NCI-H187 treated with DMSO at 0.1 percent for 48 hours (cell line): ENCODE results near the gene CDKN1C.
A peak's percentile ranks its signal among the peaks of the same experiment; 100 is the strongest.

Source experiments
- DNase-seq: peaks from one replicate; lab custom pipeline; 2025; lab: John Stamatoyannopoulos, UW

Gene CDKN1C

DNA sequence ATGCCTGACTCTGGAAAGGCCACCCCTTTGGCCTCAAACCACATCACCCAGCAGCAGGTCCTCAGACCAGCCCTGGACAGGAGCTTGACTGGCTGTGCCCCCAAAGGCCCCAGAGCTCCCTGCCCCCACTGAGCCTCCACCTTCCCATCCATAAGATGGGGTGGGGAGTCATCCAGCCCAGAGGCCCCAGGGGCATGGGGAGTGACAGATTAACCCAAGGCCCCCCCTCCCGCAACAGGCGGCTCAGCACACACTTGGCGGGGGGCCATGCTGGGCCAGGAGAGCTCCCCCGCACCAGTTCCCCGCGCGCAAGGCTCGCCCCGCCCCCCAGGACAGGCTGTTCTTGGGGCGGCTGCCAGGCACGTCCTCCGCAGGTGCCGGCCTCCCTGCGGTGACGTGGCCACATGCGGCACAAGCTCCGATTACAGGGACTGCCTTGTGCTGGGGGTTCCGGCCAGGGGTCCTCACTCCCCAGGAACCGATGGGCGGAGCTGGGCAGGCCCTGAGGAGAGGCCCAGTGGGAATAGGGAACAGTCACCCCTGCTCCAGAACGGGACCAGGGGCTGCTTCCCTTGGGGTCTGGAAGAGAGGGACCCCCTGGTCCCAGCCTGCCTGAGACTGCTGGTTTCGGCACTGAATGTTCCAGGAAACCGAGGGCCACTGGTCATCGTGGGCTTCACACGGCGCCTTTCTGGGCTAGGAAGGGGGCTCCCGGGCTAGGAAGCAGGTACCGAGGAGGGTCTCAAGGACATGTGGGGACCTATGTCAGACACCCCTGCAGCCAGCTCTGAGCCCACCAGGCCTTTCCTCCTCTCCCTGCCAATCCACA, 5.1 kb upstream of the CDKN1C start:
- DNase-seq = no peak

DNA sequence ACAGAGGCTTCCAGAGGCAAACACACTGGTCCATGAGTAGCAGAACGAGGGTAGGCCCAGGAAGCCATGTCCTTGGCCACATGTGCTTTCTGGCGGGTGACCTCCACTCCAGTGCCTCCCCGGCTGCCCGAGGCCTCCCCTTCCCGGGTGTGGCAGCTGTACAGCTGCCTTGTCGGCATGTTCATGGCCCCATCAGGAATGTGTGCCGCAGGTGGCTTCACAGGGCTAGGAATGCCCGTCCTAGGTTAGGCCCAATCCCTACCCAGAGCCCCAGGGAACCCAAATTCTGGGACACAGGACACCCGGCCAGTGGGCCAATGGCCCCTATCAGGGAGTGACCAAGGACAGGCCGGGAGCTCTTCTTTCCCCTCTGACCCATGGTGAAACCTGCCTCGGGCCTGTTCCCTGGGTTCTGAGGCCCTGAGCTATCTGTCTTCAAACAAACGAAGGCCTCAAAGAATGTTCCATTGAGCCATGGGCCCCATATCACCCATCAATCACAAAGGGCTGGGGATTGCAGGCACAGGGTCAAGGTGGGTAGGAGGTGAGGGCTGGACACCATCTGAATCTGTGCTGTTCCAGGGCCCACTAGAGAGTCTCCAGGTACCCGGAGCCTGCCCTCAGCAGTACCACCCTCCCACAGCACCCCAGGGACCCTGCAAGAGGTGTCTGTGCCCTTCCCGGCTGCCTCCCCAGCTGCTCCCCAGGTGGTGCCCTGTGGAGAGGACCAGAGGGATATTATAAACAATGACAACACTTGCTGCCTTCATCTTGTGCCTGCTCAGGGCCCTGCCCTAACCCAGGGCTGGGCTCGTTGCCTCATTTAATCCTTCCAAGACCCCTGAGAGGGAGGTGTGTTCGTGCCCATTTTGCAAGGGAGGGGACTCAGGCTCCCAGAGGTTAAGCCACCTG, 4.0 kb upstream of the CDKN1C start:
- DNase-seq = no peak

DNA sequence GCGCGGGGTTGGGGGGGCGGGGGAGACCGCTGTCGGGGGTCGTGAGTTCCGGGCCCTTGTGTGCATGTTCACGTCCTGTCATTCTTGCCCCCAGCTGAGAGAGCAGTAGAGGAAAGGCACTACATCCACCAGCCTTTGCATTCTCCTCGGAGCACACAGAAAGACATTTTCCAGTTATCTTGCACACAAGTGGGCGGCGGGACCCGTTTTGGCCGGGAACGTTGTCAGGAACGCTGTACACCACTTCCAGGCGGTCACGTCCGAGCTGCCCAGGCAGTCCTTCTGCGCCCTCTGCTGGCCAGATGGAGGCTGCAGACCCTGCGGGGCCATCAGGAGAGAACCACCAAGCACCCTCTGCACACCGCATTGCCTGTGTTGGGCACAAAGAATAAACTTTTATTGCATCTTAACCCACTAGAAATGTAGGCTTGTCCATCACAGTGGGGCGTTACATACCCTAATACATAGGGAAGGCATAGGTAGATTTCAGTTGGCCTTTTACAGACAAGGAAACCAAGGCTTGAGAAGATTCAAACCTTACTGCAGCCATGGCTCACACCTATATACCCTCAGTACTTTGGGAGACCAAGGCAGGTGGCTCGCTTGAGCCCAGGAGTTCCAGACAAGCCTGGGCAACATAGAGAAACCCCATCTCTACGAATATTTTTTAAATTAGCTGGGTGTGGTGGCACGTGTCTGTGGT, 2.8 kb upstream of the CDKN1C start:
- peak; percentile 11 for DNase-seq

DNA sequence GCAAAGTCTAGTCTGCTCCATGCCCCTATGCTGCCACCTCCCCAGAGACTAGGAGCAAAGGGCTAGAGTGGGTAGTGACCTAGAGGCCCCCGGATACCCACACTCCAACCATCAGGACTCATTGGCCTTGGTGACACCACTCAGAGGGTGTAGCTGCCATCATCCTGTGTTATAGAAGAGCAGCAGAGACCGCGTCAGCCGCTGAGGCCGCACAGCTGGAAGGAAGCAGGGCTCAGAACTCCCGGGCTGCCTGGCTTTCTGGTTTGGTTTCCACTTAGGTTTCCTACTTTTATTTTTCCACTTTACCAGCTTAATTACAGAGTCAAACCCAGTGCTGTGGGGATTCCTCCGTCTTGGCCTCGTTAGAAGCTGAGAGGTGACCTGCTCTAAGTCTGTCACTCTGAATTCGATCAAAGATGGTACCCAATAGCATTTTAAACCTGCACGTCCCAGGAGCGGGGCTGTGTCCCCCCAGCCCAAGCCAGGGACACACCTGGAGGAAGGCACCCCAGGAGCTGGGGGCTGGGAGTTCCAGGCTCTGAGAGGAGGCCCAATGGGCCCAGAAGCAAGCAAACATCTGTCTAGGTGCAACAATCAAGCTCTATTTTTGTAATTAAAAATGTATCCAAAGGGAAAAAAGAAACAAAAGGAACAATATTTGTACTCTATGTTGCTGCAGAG, 2.1 kb upstream of the CDKN1C start:
- DNase-seq = no peak

DNA sequence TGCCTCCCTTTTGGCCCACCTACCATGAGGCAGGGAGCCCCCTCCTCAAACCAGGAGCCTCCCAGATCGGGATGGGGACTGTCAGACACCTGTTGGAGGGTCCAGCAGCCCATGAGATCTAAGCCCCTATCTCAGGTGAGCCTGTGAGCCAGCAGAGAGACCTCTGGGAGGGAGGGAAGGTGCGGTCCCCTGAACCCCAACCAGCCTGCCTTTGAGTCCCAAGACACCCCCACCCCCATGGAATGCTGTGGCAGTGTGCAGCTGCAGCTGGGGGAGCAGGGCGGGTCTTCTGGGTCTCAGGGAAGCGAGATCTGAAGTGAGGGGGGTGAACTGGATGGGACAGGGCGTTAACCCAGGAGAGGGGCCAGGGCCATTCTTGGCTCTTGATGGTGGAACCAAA, 1.4 kb upstream of the CDKN1C start:
- no peak for DNase-seq

DNA sequence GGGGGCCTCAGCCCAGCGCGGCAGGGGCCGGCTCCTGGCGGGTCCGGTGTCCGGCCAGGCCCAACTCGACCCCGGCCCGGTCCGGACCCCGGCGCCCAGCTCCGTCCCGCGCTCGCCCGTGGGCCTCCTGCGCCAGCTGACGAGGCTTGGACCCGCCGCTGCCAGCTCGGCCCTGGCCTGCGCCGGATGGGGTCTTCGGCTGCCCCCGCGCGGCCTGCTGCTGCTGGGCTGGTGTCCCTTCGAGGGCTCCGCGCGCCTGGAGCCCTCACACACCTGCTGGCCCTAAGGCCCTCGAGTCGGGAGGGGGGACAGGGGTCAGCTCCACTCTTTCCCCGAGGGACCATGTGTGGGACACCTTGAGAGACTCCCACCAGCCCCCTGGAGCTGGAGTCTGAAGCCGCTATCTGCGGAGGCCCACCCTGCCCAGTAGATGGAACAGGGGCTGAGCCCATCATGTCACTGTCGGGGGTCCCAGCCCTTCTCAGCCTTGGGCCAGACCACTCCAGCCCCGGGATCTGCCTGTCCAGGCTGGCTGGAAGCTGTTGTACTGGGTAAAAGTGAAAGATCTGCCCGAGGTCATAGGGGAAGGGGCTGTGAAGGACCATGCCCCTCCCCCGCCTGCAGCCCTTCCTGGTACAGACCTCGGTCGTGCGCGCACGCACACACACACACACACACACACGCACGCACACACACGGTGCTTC, 768 bp upstream of the CDKN1C start:
- DNase-seq = no peak

DNA sequence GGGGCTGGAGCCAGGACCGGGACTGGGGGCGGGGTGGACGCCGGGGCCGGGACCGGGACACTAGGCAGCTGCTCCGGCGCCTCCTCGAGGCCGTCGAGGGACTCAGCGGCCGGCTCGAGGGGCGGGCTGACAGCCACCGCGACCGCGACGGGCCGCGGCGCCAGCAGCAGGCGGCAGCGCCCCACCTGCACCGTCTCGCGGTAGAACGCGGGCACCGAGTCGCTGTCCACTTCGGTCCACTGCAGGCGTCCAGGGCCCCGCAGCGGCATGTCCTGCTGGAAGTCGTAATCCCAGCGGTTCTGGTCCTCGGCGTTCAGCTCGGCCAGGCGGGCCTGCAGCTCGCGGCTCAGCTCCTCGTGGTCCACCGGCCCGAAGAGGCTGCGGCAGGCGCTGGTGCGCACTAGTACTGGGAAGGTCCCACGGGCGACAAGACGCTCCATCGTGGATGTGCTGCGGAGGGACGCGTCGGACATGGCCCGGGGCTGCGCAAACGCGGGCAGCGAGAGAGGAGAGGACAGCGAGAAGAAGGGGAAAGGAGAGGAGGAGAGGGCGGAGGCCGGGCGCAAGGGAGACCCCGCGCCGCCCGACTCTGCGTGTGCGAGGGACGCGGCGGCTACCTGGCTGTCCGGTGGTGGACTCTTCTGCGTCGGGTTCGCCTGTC, 428 bp downstream of the CDKN1C start:
- no peak for DNase-seq

DNA sequence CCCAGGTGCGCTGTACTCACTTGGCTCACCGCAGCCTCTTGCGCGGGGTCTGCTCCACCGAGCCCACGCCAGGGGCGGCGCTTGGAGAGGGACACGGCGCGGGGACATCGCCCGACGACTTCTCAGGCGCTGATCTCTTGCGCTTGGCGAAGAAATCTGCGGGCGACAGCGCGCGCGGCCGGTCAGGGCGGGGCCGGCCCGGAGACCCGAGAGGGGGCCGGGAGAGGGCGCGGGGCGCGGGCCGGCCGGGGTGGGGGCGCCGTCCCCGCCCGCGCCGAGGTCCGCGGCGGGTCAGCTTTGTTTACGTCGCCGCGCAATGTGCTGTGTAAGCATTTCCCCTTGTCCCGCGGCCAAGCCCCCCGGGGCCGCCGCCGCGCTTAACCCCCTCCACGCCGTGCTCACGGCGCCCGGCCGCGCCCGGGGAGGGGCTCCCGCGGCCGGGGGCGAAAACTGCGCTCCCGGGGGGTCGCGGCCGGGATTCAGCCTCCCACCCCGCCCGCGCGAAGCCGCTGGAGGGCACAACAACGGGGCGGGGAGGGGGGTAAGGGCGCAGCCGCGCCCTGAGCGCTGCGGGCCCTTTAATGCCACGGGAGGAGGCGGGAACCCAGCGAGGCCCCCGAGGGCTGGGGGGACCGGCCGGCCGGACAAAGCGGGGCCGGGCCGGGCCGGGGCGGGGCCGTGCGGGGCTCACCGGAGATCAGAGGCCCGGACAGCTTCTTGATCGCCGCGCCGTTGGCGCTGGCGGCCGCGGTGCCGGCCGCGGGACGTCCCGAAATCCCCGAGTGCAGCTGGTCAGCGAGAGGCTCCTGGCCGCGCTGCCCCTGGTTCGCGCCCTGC, 1.4 kb downstream of the CDKN1C start:
- no peak for DNase-seq

DNA sequence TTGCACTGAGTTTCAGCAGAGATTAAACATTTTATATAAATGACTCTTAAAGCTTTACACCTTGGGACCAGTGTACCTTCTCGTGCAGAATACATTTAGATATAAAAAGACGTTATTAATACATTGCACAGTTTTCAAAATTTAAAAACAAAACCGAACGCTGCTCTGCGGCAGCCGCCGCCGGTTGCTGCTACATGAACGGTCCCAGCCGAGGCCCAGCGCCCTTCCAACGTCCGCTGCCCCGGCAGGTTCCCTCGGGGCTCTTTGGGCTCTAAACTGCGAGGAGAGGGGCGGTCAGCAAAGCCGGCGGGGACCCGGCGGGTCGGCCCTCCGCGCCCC, 2.0 kb downstream of the CDKN1C start:
- DNase-seq = no peak

DNA sequence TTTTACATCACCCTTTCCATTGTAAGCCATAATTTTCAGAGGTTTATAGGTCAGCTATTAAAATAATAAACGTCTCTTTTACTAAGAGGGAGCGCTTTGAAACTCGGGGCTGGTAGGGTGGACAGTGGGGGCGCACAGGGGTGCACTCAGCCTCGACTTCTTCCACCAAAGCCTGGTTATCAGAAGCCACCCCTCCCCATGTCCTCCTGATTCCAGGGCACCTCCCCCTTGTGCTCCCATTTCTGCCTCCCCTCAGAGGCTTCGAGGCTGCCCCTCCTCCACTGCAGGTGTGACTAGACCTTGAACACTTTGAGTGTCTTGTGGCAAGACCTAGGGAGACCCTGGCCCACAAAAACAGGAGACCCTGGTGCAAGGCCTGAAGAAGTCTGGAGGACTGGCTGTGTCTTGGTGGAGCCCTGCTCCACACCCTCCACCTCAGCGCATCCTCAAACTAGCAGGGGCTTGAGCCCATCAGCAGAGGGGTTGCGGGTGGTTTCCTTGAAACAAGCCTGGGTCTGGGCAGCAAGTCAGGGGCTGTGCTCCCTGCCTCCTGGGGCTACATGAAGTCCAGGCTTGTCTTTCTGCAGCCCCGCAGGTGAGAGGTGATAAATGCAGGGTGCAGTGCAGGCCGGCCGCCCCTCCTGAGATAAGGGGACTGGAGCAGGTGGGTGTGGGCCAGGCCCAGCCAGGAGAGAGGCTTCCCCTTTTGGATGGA, 3.0 kb downstream of the CDKN1C start:
- DNase-seq = no peak

DNA sequence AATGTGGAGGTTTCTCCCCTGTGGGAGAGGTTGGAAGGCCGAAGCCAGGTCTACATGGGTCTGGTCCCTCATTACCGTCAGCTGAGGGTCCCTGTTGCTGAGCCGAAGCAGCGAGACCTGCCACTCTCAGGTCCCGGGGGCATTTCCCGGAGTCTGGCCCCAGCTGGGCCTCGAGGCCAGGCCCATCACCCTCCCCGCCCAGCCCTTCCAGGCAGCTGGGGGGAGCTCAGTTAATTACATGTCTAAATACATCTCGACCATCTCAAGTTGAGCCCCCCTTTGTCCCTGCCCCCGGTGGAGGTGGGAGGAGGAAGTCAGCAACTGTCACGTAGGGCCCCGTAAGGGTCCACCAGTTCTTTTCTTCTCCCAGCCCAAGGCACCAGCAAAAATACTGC, 3.6 kb downstream of the CDKN1C start:
- DNase-seq = no peak

DNA sequence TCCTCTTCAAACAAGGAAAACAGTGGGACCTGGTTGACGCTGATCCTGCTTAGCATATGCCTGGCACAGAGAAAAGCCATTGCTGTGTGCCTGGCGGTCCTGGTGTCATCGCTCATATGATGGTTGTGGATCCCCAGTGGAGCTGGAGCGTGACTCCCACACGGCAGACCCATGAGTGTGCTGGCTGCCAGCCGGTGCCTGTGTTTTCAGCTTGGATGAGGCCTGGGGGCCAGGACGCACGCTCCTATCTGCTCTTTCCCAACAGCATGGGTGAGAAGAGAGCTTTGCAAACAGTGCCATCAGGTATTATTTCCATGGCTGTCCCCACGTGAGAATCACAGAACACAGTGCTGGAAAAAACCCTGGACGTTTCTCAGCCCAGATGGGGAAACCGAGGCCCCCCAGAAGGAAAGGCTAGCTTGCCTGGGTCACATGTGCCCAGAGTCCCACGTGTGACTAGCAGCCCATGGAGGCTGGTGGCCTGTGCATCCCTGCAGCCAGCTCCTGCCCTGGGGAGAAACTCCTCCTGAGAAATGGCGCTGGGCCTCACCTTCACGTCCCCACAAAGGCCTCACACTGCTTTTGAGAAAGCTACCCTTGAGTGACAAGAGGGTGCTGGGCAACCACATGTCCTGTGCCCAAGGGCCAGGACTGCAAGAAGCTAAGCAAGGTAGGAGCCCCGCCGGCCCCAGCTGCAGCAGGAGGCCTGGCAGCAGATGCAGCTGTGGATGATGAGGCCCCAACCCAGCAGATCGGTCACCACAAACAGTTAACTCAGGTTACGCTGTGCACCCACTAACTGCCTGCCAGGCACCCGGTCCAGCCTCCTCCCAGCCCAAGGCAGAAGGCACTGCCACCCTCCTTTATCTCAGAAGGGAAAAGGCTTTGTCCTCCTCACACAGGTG, 4.2 kb downstream of the CDKN1C start:
- no peak for DNase-seq

DNA sequence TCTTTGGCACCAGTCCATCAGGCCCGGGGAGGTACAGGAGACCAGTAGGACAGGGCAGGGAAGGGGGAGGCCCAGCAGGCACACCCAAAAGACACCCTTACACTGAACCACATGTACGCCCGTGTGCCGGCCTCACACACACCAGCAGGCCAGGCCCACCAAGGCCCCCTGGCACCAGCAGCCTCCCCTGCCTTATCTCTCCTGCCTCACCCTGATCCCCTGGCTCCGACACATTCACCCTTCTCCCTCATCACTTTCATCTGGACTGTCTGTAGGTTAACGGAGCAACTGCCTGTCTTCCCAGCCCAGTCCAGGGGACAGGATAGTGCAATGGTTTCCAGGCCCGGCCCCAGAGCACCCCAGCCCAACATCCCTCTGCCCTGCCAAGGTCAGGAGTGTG, 4.9 kb downstream of the CDKN1C start:
- DNase-seq = no peak

DNA sequence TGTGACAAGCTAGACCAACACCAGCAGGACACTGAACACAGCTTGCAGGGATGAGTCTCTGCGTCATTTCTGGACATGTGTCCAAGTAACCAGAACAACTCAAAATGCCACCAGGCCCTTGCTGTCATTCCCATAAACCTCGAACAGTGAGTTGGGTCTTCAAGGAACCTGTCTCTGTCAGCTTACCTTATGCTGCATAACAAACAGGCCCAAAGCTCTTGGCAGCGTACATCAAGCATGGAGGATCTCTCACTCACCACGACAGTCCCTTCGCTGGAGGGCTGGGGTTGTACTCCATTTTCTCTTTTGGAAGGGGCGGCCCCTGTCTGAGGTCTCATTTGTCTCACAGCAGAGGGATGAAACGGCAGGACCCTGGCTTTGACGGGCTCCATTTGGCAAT, 6.8 kb downstream of the CDKN1C start:
- no peak for DNase-seq

DNA sequence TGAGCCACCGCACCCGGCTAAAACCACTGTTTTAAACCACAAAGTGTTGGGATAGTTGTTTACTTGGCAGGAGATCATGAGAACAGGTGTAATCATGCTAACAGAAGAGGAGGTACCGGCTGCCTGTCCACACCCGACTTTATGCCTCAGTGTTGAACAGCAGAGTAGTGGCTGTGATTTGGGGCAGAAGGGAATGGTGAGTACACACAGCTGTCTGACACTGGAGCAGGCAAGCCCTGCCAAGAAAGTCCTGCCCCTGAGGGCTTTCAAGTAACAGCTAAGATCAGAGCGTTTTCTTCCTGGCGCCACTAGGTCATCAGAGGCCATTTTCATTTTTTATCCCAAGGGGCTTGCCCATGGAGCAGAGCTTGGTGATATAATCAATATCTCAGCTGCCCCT, 8.1 kb downstream of the CDKN1C start:
- no peak for DNase-seq

DNA sequence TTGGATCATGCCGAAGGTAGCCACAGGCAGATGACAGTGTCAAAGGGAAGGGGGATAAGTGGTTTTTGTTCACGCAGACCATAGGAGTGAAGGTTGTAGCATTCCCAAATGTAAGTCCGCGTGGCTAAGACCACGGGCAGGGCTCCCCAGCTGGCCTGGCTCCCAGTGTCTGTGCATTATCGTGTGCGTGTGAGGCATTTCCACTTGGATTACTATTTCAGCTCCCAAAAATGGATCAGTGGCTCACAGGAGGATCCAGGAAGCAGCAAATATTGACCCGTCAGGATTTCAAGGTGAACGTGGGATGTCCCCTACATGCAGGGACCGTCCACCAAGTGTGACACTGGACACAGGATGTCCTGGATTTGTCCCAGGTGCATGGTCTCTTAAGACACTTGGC, 10.6 kb downstream of the CDKN1C start:
- DNase-seq = no peak

DNA sequence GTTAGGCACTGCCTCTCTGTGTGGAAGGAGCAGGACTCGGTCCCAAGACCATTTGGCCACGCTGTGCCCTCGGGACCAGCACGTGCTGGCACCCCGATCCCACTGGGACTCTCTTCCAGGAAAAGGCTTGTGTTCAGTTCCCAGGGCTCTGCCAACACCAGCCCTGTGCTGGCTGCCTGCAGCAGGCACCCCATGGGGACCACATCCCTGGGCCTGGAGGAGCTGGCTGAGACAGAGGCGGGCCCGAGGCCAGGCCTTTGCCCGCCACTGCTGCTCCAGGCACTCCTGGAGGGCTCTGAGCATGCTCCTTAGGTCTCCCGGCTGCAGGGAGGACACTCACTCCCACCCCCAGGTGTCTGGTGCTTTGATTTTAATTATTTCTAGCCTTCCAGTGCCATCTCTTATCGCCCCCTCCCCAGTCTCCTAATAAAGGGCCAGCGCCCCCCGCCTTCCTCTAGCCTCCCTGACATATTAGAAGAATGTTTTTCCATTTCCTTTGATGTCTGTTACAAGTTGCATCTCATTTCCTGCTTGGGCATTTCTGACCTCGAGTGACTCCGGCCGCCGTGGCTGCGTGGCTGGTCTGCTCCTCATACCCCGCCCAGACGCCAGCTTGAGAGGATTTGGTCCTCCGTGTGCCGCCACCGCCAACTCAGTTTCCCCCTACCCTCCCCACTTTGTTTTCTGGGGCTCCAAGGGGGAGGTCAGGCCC, 14.4 kb downstream of the CDKN1C start:
- no peak for DNase-seq

DNA sequence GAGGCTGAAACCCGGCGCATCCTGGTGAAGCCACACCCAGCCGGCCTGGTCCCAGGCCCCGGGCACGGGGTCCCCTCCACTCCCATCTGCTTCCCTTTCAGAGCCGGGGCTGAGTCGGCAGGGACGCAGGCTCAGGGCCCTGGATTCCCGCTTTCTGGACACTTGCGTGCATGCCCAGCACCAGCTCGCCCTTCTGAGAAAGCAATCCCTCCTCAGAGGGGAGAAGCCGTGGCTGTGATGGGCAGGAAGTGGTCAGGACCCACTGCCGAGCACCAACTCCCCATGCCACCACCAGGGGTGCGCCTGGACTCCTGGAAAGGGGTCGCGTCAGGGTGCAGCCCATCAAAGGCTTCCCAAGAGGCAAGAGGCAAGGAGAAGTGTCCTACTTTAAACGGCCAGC, 15.1 kb downstream of the CDKN1C start:
- no peak for DNase-seq
